ENCODE results near the gene TMTC4. TPM values are rescaled to one million over a fixed set of nuclear protein-coding genes. Genes with fewer than 3 reads are reported as not detected.
"Not testable (repeated sequence)": the region's sequence is repeated elsewhere in the genome, so short reads cannot be mapped to it uniquely, and the experiment has no call there.

Gene TMTC4
- total RNA-seq, 3 donors from 2014 or later, result 16.6 to 28.2 (median 16.8) TPM

- Histone ChIP-seq H3K4me1 (no peaks in the 10 kb centered on the region), H3K27me3 (no peaks in the 10 kb centered on the region), H3K36me3 (no peaks in the 10 kb centered on the region), H3K27ac (no peak overlapping the region), H3K9me3 (peaks cover 10 to 18% of the 10 kb centered on the region in 2 donors), H3K4me3 (no peak overlapping the region)
- TF ChIP-seq POLR2AphosphoS5 (IDR thresholded peaks at IDR 0.05), result no peak
- TF ChIP-seq POLR2A (IDR thresholded peaks at IDR 0.05), result no peak
- no peak for TF ChIP-seq CTCF (IDR thresholded peaks at IDR 0.05)
- DNase-seq (ENCODE audit: low spot score in 2 of 2), result no peak
- intact Hi-C loops (cut with DNase I; ENCODE audit: low total_unique reads), result no loop called here
Observed at GRCh38 chr13:100689191-100689590, 14.6 kb upstream of the TMTC4 start.

GRCh38 chr13:100680131-100680530, 5.5 kb upstream of the TMTC4 start:
- H3K27me3 ChIP-seq, result no peaks in the 10 kb centered on the region
- H3K36me3 ChIP-seq, result no peaks in the 10 kb centered on the region
- no peaks in the 10 kb centered on the region for H3K9me3 ChIP-seq
- no peak overlapping the region for H3K27ac ChIP-seq
- DNase-seq (ENCODE audit: low spot score in 2 of 2), result no peak
- intact Hi-C loops (cut with DNase I; ENCODE audit: low total_unique reads), result no loop called here
- H3K4me3 ChIP-seq, result no peak overlapping the region
- TF ChIP-seq POLR2A (IDR thresholded peaks at IDR 0.05) (no peak), POLR2AphosphoS5 (IDR thresholded peaks at IDR 0.05) (no peak), CTCF (IDR thresholded peaks at IDR 0.05) (no peak)
- no peaks in the 10 kb centered on the region for H3K4me1 ChIP-seq

- H3K4me3 ChIP-seq; H3K27ac ChIP-seq; H3K36me3 ChIP-seq; H3K4me1 ChIP-seq; H3K9me3 ChIP-seq; intact Hi-C loops (cut with DNase I; ENCODE audit: low total_unique reads); H3K27me3 ChIP-seq; DNase-seq (ENCODE audit: low spot score in 2 of 2): not testable (repeated sequence)
Observed at GRCh38 chr13:100677128-100677527, 2.5 kb upstream of the TMTC4 start.

- no peaks in the 10 kb centered on the region for H3K9me3 ChIP-seq
- H3K4me1 ChIP-seq, result peaks cover 5 to 6% of the 10 kb centered on the region in 2 donors
- peak overlapping the region in 1 of 2 donors; percentile 84 for H3K27ac ChIP-seq
- TF ChIP-seq POLR2AphosphoS5 (IDR thresholded peaks at IDR 0.05), result no peak
- TF ChIP-seq CTCF (IDR thresholded peaks at IDR 0.05), result no peak
- H3K36me3 ChIP-seq, result no peaks in the 10 kb centered on the region
- intact Hi-C loops (cut with DNase I; ENCODE audit: low total_unique reads), result no loop called here
- DNase-seq (ENCODE audit: low spot score in 2 of 2), result no peak
- H3K27me3 ChIP-seq, result no peaks in the 10 kb centered on the region
- peak overlapping the region; percentile 52 to 92 (median 80) for H3K4me3 ChIP-seq
Observed at GRCh38 chr13:100675661-100676129, 1.1 kb upstream of the TMTC4 start.

GRCh38 chr13:100674872-100675660, 471 bp upstream of the TMTC4 start:
- no peaks in the 10 kb centered on the region for H3K36me3 ChIP-seq
- DNase-seq (ENCODE audit: low spot score in 2 of 2), result peak; percentile 98 to 99
- H3K27me3 ChIP-seq, result no peaks in the 10 kb centered on the region
- H3K9me3 ChIP-seq, result no peaks in the 10 kb centered on the region
- peak overlapping the region; percentile 52 to 92 (median 80) for H3K4me3 ChIP-seq
- H3K27ac ChIP-seq, result peak overlapping the region; percentile 69 to 84
- peak; percentile 63 to 78 (median 68) for TF ChIP-seq POLR2AphosphoS5 (IDR thresholded peaks at IDR 0.05)
- no peak for TF ChIP-seq CTCF (IDR thresholded peaks at IDR 0.05)
- peak; percentile 27 for TF ChIP-seq POLR2A (IDR thresholded peaks at IDR 0.05)
- intact Hi-C loops (cut with DNase I; ENCODE audit: low total_unique reads), result no loop called here
- peaks cover 5 to 6% of the 10 kb centered on the region in 2 donors for H3K4me1 ChIP-seq

Measured in breast epithelium (tissue), 4 donors.